NCI-H82 (cell line): Measurements from ENCODE around the gene GFOD2.
"Not testable (repeated sequence)": the region's sequence is repeated elsewhere in the genome, so short reads cannot be mapped to it uniquely, and the experiment has no call there.

Source experiments
- DNase-seq: peaks from one replicate; lab custom pipeline; 2025; lab: John Stamatoyannopoulos, UW

The GFOD2 gene

GRCh38 chr16:67702130-67702529 lies 17.0 kb downstream of the GFOD2 start:
- DNase-seq, result no peak

- DNase-seq, result no peak
These were observed 17.7 kb downstream of the GFOD2 start for GRCh38 chr16:67701420-67701819.

GRCh38 chr16:67699265-67699664 lies 19.9 kb downstream of the GFOD2 start:
- DNase-seq, result no peak

GRCh38 chr16:67697422-67698185 lies 21.5 kb downstream of the GFOD2 start:
- no peak for DNase-seq

GRCh38 chr16:67694611-67695010 lies 24.5 kb downstream of the GFOD2 start:
- DNase-seq, result no peak

- DNase-seq, result not testable (repeated sequence)
These were observed 25.4 kb downstream of the GFOD2 start for GRCh38 chr16:67693517-67694285.

GRCh38 chr16:67685388-67686112 lies 33.6 kb downstream of the GFOD2 start:
- no peak for DNase-seq

GRCh38 chr16:67683767-67684166 lies 35.3 kb downstream of the GFOD2 start:
- DNase-seq, result no peak

- peak; percentile 52 for DNase-seq
These were observed 38.9 kb downstream of the GFOD2 start for GRCh38 chr16:67679935-67680897.

GRCh38 chr16:67678354-67679023 lies 40.6 kb downstream of the GFOD2 start:
- no peak for DNase-seq

- no peak for DNase-seq
These were observed 41.4 kb downstream of the GFOD2 start for GRCh38 chr16:67677712-67678111.

GRCh38 chr16:67676939-67677338 lies 42.2 kb downstream of the GFOD2 start:
- no peak for DNase-seq

GRCh38 chr16:67676516-67676915 lies 42.6 kb downstream of the GFOD2 start:
- DNase-seq, result no peak

- no peak for DNase-seq
These were observed 43.1 kb downstream of the GFOD2 start for GRCh38 chr16:67675999-67676398.

GRCh38 chr16:67675579-67675935 lies 43.6 kb downstream of the GFOD2 start:
- no peak for DNase-seq

GRCh38 chr16:67674851-67675578 lies 44.1 kb downstream of the GFOD2 start:
- no peak for DNase-seq

- no peak for DNase-seq
These were observed 45.2 kb downstream of the GFOD2 start for GRCh38 chr16:67673712-67674580.

GRCh38 chr16:67672739-67673662 lies 46.1 kb downstream of the GFOD2 start:
- DNase-seq, result peak; percentile 76
